Activated naive CD8-positive, alpha-beta T cell (primary cell): ENCODE data around the gene LRRC45.

Experiments used
- H3K27ac Mint-ChIP-seq: one replicate; pipeline ENCODE4 v1.8.0; 2021; ENCODE audit warnings: mixed read lengths
- H3K27me3 Mint-ChIP-seq: one replicate; pipeline ENCODE4 v1.8.0; 2021; ENCODE audit warnings: mixed read lengths
- H3K36me3 Mint-ChIP-seq: one replicate; pipeline ENCODE4 v1.8.0; 2021; ENCODE audit warnings: mixed read lengths
- H3K4me1 Mint-ChIP-seq: one replicate; pipeline ENCODE4 v1.8.0; 2021; ENCODE audit warnings: low read depth, mixed read lengths
- H3K4me3 Mint-ChIP-seq: one replicate; pipeline ENCODE4 v1.8.0; 2021; ENCODE audit warnings: mild to moderate bottlenecking, mixed read lengths
- H3K9me3 Mint-ChIP-seq: one replicate; pipeline ENCODE4 v1.8.0; 2021; ENCODE audit warnings: low read depth, mixed read lengths

The LRRC45 gene

GRCh38 chr17:82018989-82019689, 4.0 kb upstream of the LRRC45 start:
- H3K36me3 Mint-ChIP-seq, result no peaks in the 10 kb centered on the region
- H3K4me1 Mint-ChIP-seq, result peaks cover 13% of the 10 kb centered on the region
- no peaks in the 10 kb centered on the region for H3K9me3 Mint-ChIP-seq
- H3K27ac Mint-ChIP-seq, result no peak overlapping the region
- H3K4me3 Mint-ChIP-seq, result no peak overlapping the region
- H3K27me3 Mint-ChIP-seq, result no peaks in the 10 kb centered on the region

- Mint-ChIP-seq H3K4me1 (peaks cover 13% of the 10 kb centered on the region), H3K9me3 (no peaks in the 10 kb centered on the region), H3K27ac (no peak overlapping the region), H3K27me3 (no peaks in the 10 kb centered on the region), H3K36me3 (no peaks in the 10 kb centered on the region), H3K4me3 (no peak overlapping the region)
These were observed 3.2 kb upstream of the LRRC45 start for GRCh38 chr17:82019690-82020571.

- Mint-ChIP-seq H3K9me3 (no peaks in the 10 kb centered on the region), H3K27me3 (no peaks in the 10 kb centered on the region), H3K27ac (no peak overlapping the region), H3K36me3 (no peaks in the 10 kb centered on the region), H3K4me1 (peaks cover 13% of the 10 kb centered on the region), H3K4me3 (peak overlapping the region; percentile 59)
These were observed 2.5 kb upstream of the LRRC45 start for GRCh38 chr17:82020572-82021106.

GRCh38 chr17:82021107-82021899, 1.8 kb upstream of the LRRC45 start:
- Mint-ChIP-seq H3K4me1 (peaks cover 13% of the 10 kb centered on the region), H3K9me3 (no peaks in the 10 kb centered on the region), H3K36me3 (peaks cover 2% of the 10 kb centered on the region), H3K27me3 (no peaks in the 10 kb centered on the region), H3K27ac (peak overlapping the region; percentile 72), H3K4me3 (peak overlapping the region; percentile 92)

- H3K9me3 Mint-ChIP-seq, result no peaks in the 10 kb centered on the region
- peak overlapping the region; percentile 72 for H3K27ac Mint-ChIP-seq
- no peaks in the 10 kb centered on the region for H3K27me3 Mint-ChIP-seq
- H3K4me1 Mint-ChIP-seq, result peaks cover 13% of the 10 kb centered on the region
- H3K36me3 Mint-ChIP-seq, result peaks cover 2% of the 10 kb centered on the region
- peak overlapping the region; percentile 92 for H3K4me3 Mint-ChIP-seq
These were observed 1.2 kb upstream of the LRRC45 start for GRCh38 chr17:82021900-82022309.

DNA sequence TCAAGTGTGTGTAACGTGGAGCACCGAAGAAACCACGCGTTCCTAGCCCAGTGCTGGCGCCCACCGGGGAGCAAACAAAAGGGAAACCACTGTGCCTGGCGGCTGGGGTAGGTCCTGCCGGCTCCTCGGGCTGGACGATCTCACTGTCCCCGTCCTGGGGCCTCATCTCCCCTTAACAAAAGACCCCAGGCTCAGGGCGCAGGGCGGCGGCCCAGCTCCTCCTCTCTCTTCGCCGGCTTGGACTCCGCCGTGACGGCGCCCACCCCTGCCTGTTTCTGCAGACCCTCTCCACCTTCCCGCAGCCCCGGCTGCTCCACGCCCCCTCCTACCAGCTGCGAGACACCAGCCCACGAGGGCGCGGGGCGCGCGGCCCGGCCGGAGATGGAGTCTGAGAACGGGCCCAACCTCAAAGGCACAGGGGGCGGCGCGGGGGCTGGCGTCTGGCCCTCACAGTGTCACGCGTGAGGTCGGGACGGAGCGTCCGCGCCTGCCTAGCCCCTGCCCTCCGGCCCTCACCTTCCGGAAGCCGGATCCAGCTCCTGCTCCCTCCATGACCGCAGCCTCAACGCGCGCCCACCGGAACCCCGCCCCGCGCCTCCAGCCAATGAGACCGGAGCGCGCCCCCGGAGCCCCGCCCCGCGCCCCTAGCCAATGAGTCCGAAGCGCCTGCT, 660 bp upstream of the LRRC45 start, which contains the start of gene CENPX:
CENPX (minus strand) TSS at position 569 of the 671 bp plus-strand sequence; CDS start at position 552, 17 bp downstream.
- Mint-ChIP-seq H3K4me3 (peak within 1 kb of the TSS; percentile 92), H3K27ac (peak within 1 kb of the TSS; percentile 72), H3K9me3 (no peaks in the 10 kb centered on the region), H3K27me3 (no peaks in the 10 kb centered on the region), H3K36me3 (peaks cover 2% of the 10 kb centered on the region), H3K4me1 (peaks cover 13% of the 10 kb centered on the region)

GRCh38 chr17:82023447-82024241, 539 bp downstream of the LRRC45 start:
- peaks cover 13% of the 10 kb centered on the region for H3K4me1 Mint-ChIP-seq
- no peaks in the 10 kb centered on the region for H3K9me3 Mint-ChIP-seq
- H3K27me3 Mint-ChIP-seq, result no peaks in the 10 kb centered on the region
- H3K4me3 Mint-ChIP-seq, result peak overlapping the region; percentile 79
- H3K36me3 Mint-ChIP-seq, result peaks cover 2% of the 10 kb centered on the region
- no peak overlapping the region for H3K27ac Mint-ChIP-seq

DNA sequence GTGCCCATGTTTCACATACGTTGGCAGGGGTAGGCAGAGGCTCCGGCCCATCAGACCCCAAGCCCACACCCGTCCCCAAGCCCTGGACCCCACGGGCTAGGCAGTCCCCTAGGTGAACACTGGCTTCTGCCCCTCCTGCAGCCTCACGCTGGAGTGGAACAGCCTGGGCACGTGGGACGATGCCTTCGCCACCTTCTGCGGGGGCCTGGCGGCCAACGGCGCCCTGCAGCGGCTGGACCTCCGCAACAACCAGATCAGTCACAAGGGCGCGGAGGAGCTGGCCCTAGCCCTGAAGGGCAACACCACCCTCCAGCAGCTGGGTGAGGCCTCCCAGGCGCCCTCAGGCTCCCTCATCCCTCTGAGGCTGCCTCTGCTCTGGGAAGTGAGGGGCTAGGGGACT, 1.8 kb downstream of the LRRC45 start:
- Mint-ChIP-seq H3K36me3 (peaks cover 2% of the 10 kb centered on the region), H3K4me1 (peaks cover 15% of the 10 kb centered on the region), H3K9me3 (no peaks in the 10 kb centered on the region), H3K4me3 (no peak overlapping the region), H3K27me3 (no peaks in the 10 kb centered on the region), H3K27ac (no peak overlapping the region)

GRCh38 chr17:82025401-82026107, 2.4 kb downstream of the LRRC45 start:
- peaks cover 14% of the 10 kb centered on the region for H3K4me1 Mint-ChIP-seq
- peaks cover 2% of the 10 kb centered on the region for H3K36me3 Mint-ChIP-seq
- H3K27ac Mint-ChIP-seq, result no peak overlapping the region
- H3K4me3 Mint-ChIP-seq, result no peak overlapping the region
- H3K27me3 Mint-ChIP-seq, result no peaks in the 10 kb centered on the region
- H3K9me3 Mint-ChIP-seq, result no peaks in the 10 kb centered on the region

DNA sequence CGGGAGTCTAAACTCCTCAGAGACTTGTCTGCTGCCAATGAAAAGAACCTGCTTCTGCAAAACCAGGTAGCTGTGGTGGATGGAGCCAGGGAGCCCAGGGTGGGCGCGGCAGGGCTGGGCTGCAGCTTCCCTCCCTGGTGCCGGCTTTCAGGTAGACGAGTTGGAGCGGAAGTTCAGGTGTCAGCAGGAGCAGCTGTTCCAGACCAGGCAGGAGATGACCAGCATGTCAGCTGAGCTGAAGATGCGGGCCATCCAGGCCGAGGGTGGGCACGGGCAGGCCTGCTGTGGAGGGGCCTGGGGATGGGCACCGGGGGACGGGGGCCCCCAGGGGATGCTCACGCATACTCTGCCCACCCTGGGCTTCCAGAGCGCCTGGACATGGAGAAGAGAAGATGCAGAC, 5.1 kb downstream of the LRRC45 start:
- Mint-ChIP-seq H3K4me1 (peaks cover 6% of the 10 kb centered on the region), H3K27me3 (no peaks in the 10 kb centered on the region), H3K27ac (no peak overlapping the region), H3K4me3 (no peak overlapping the region), H3K36me3 (peaks cover 2% of the 10 kb centered on the region), H3K9me3 (no peaks in the 10 kb centered on the region)

- Mint-ChIP-seq H3K9me3 (no peaks in the 10 kb centered on the region), H3K4me3 (no peak overlapping the region), H3K27ac (no peak overlapping the region), H3K4me1 (peaks cover 3% of the 10 kb centered on the region), H3K36me3 (peaks cover 2% of the 10 kb centered on the region), H3K27me3 (no peaks in the 10 kb centered on the region)
These were observed 5.9 kb downstream of the LRRC45 start for GRCh38 chr17:82028966-82029365.

DNA sequence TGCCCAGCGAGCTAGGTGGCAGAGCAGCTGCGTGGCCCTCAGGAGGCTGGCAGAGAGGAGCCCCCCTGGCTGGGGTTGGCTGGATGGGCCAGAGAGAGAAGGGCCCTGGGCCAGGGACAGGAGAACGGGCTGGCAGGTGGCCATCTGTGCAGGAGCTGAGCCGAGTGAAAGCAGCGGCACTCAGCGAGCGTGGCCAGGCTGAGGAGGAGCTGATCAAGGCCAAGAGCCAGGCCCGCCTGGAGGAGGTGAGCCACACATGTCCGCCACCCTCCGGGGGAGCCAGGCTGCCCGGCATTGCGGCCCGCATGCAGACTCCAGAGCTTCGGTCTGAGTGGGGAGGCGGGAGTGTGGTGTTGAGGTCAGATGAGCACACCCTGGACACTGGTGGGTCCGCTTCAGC, 6.3 kb downstream of the LRRC45 start:
- peaks cover 2% of the 10 kb centered on the region for H3K36me3 Mint-ChIP-seq
- peak overlapping the region; percentile 68 for H3K4me3 Mint-ChIP-seq
- H3K27ac Mint-ChIP-seq, result no peak overlapping the region
- no peaks in the 10 kb centered on the region for H3K9me3 Mint-ChIP-seq
- H3K4me1 Mint-ChIP-seq, result peaks cover 2% of the 10 kb centered on the region
- H3K27me3 Mint-ChIP-seq, result no peaks in the 10 kb centered on the region

GRCh38 chr17:82029990-82030469, 6.9 kb downstream of the LRRC45 start:
- Mint-ChIP-seq H3K4me3 (peak overlapping the region; percentile 68), H3K27ac (no peak overlapping the region), H3K4me1 (peaks cover 4% of the 10 kb centered on the region), H3K36me3 (peaks cover 2% of the 10 kb centered on the region), H3K9me3 (no peaks in the 10 kb centered on the region), H3K27me3 (no peaks in the 10 kb centered on the region)
